HEK293T (cell line): ENCODE measurements around the gene SH3PXD2A.

ENCODE experiments used
- BHLHE40 ChIP-seq: fragments of 450-650 bp; IDR thresholded peaks from 2 replicates; pipeline ENCODE4 v1.6.1; 2016; ENCODE audit warnings: mild to moderate bottlenecking, moderate library complexity, borderline replicate concordance
- ELF4 ChIP-seq: fragments of 450-650 bp; IDR thresholded peaks from 2 replicates; pipeline ENCODE4 v1.6.1; 2017; ENCODE audit warnings: antibody characterized with exemption

DNA sequence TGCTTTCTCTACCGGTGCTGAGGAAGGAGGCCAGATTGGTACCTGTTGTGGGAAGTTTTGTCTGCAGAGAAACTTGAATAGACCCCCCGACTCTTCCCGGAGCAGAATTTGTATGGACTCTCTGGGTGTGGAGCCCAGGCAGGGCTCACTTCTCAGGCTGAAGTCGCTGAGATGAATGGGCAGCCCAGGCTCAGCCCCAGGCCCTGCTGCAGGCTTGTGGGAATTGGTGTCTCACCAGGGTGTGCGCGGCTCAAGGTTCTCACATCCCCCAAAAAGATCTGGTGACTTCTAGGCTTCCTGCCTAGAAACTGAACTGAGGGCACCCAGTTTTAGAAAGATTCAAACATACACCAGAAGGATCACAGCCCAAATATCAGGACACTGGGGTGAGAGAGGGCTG, 258.4 kb downstream of the SH3PXD2A start:
- TF ChIP-seq ELF4 (no peak), BHLHE40 (no peak)
